ENCODE results near the gene OR2M4. TPM values are rescaled to one million over a fixed set of nuclear protein-coding genes. Genes with fewer than 3 reads are reported as not detected.
"Not testable (repeated sequence)": the region's sequence is repeated elsewhere in the genome, so short reads cannot be mapped to it uniquely, and the experiment has no call there.

Gene OR2M4
- total RNA-seq, 5 donors from 2014 or later (not counting 1 experiment from before 2014, with no cell fraction given) = not detected

- ChIA-PET CTCF (no interaction called here), POLR2A (no interaction called here)
- H3K36me3 Mint-ChIP-seq = no peaks in the 10 kb centered on the region
- Histone ChIP-seq H3K36me3 (ENCODE audit: control insufficient read depth in 2 of 2, extremely low read depth in 1 of 2, insufficient read depth in 1 of 2, low read length in 1 of 2) (no peaks in the 10 kb centered on the region), H3K27me3 (replicated peaks in 1 of 2; ENCODE audit: control insufficient read depth in 2 of 2, extremely low read depth in 1 of 2, insufficient read depth in 2 of 2, low read length in 1 of 2) (no peaks in the 10 kb centered on the region), H3K4me3 (ENCODE audit: control insufficient read depth in 1 of 2, extremely low read depth in 1 of 2, low read length in 1 of 2) (no peak overlapping the region), H3K27ac (ENCODE audit: low read length) (no peak overlapping the region), H3K9me3 (no peaks in the 10 kb centered on the region), H3K4me1 (ENCODE audit: control insufficient read depth in 1 of 2, extremely low read depth in 1 of 2, insufficient read depth in 2 of 2, low read length in 2 of 2) (no peaks in the 10 kb centered on the region)
- H3K27me3 Mint-ChIP-seq = peaks cover 2 to 7% of the 10 kb centered on the region in 2 donors
- no peaks in the 10 kb centered on the region for H3K4me1 Mint-ChIP-seq
- ATAC-seq (replicated peaks in 1 of 4) = no peak
- DNase-seq = no peak
- no peak overlapping the region for H3K4me3 Mint-ChIP-seq
- H3K27ac Mint-ChIP-seq = no peak overlapping the region
- 100% methylated on average over 1 of the region's 1 CpG for WGBS (ENCODE audit: insufficient coverage)
- H3K9me3 Mint-ChIP-seq = peaks cover 4 to 29% (median 5%) of the 10 kb centered on the region in 3 donors
These were observed 5.7 kb upstream of the OR2M4 start for GRCh38 chr1:248225537-248225936.

- Histone ChIP-seq H3K36me3 (ENCODE audit: control insufficient read depth in 2 of 2, extremely low read depth in 1 of 2, insufficient read depth in 1 of 2, low read length in 1 of 2) (no peaks in the 10 kb centered on the region), H3K27me3 (replicated peaks in 1 of 2; ENCODE audit: control insufficient read depth in 2 of 2, extremely low read depth in 1 of 2, insufficient read depth in 2 of 2, low read length in 1 of 2) (no peaks in the 10 kb centered on the region), H3K9me3 (no peaks in the 10 kb centered on the region), H3K4me3 (ENCODE audit: control insufficient read depth in 1 of 2, extremely low read depth in 1 of 2, low read length in 1 of 2) (no peak overlapping the region), H3K27ac (ENCODE audit: low read length) (no peak overlapping the region), H3K4me1 (ENCODE audit: control insufficient read depth in 1 of 2, extremely low read depth in 1 of 2, insufficient read depth in 2 of 2, low read length in 2 of 2) (no peaks in the 10 kb centered on the region)
- ATAC-seq (replicated peaks in 1 of 4) (no peak), DNase-seq (no peak)
- 66% methylated on average over 6 of the region's 6 CpGs for WGBS (ENCODE audit: insufficient coverage)
- H3K27ac Mint-ChIP-seq = no peak overlapping the region
- H3K27me3 Mint-ChIP-seq = peaks cover 2 to 7% of the 10 kb centered on the region in 2 donors
- H3K4me1 Mint-ChIP-seq = no peaks in the 10 kb centered on the region
- CTCF ChIA-PET = no interaction called here
- H3K4me3 Mint-ChIP-seq = no peak overlapping the region
- peaks cover 2 to 18% (median 5%) of the 10 kb centered on the region in 3 donors for H3K9me3 Mint-ChIP-seq
- H3K36me3 Mint-ChIP-seq = no peaks in the 10 kb centered on the region
- POLR2A ChIA-PET = no interaction called here
These were observed 1.8 kb upstream of the OR2M4 start for GRCh38 chr1:248229360-248229908.

- no peaks in the 10 kb centered on the region for H3K36me3 ChIP-seq (ENCODE audit: control insufficient read depth in 2 of 2, extremely low read depth in 1 of 2, insufficient read depth in 1 of 2, low read length in 1 of 2)
- POLR2A ChIA-PET = no interaction called here
- no peaks in the 10 kb centered on the region for H3K9me3 ChIP-seq
- CTCF ChIA-PET = no interaction called here
- WGBS (ENCODE audit: insufficient coverage) = 100% methylated on average over 7 of the region's 9 CpGs
- no peak overlapping the region for H3K27ac Mint-ChIP-seq
- H3K36me3 Mint-ChIP-seq = no peaks in the 10 kb centered on the region
- H3K27ac ChIP-seq (ENCODE audit: low read length) = no peak overlapping the region
- peaks cover 8 to 15% of the 10 kb centered on the region in 2 donors for H3K27me3 Mint-ChIP-seq
- H3K4me1 Mint-ChIP-seq = peaks cover 2 to 5% (median 2%) of the 10 kb centered on the region in 3 donors
- peaks cover 0 to 5% of the 10 kb centered on the region in 2 experiments for H3K27me3 ChIP-seq (replicated peaks in 1 of 2; ENCODE audit: control insufficient read depth in 2 of 2, extremely low read depth in 1 of 2, insufficient read depth in 2 of 2, low read length in 1 of 2)
- no peak overlapping the region for H3K4me3 ChIP-seq (ENCODE audit: control insufficient read depth in 1 of 2, extremely low read depth in 1 of 2, low read length in 1 of 2)
- ATAC-seq (replicated peaks in 1 of 4) = no peak
- H3K4me1 ChIP-seq (ENCODE audit: control insufficient read depth in 1 of 2, extremely low read depth in 1 of 2, insufficient read depth in 2 of 2, low read length in 2 of 2) = peaks cover 0 to 3% of the 10 kb centered on the region in 2 experiments
- DNase-seq = no peak
- no peak overlapping the region for H3K4me3 Mint-ChIP-seq
- H3K9me3 Mint-ChIP-seq = no peaks in the 10 kb centered on the region
These were observed 8.3 kb downstream of the OR2M4 start for GRCh38 chr1:248239478-248239877.

GRCh38 chr1:248243204-248243603 lies 12.0 kb downstream of the OR2M4 start:
- ATAC-seq (replicated peaks in 1 of 4) = peak in 3 of 4 experiments; percentile 19 to 50 (median 47)
- H3K4me1 Mint-ChIP-seq = peaks cover 2 to 5% (median 2%) of the 10 kb centered on the region in 3 donors
- no CpG with 5 or more reads among the region's 14 CpGs for WGBS (ENCODE audit: insufficient coverage)
- no peak overlapping the region for H3K27ac ChIP-seq (ENCODE audit: low read length)
- H3K36me3 Mint-ChIP-seq = no peaks in the 10 kb centered on the region
- DNase-seq = peak in 13 of 35 experiments; percentile 0 to 54 (median 4)
- H3K4me3 ChIP-seq (ENCODE audit: control insufficient read depth in 1 of 2, extremely low read depth in 1 of 2, low read length in 1 of 2) = no peak overlapping the region
- H3K9me3 Mint-ChIP-seq = no peaks in the 10 kb centered on the region
- H3K9me3 ChIP-seq = no peaks in the 10 kb centered on the region
- peaks cover 0 to 5% of the 10 kb centered on the region in 2 experiments for H3K27me3 ChIP-seq (replicated peaks in 1 of 2; ENCODE audit: control insufficient read depth in 2 of 2, extremely low read depth in 1 of 2, insufficient read depth in 2 of 2, low read length in 1 of 2)
- H3K4me3 Mint-ChIP-seq = no peak overlapping the region
- POLR2A ChIA-PET = no interaction called here
- no peaks in the 10 kb centered on the region for H3K36me3 ChIP-seq (ENCODE audit: control insufficient read depth in 2 of 2, extremely low read depth in 1 of 2, insufficient read depth in 1 of 2, low read length in 1 of 2)
- H3K27ac Mint-ChIP-seq = peak overlapping the region in 1 of 2 donors; percentile 58
- CTCF ChIA-PET = interaction anchor here (0.6 to 1.9 kb wide), 3 partner anchors 94 to 562 kb away, joined by 3 to 7 read pairs (median 3); no protein-coding TSS in a partner anchor
- H3K4me1 ChIP-seq (ENCODE audit: control insufficient read depth in 1 of 2, extremely low read depth in 1 of 2, insufficient read depth in 2 of 2, low read length in 2 of 2) = peaks cover 0 to 3% of the 10 kb centered on the region in 2 experiments
- peaks cover 14 to 22% of the 10 kb centered on the region in 2 donors for H3K27me3 Mint-ChIP-seq

GRCh38 chr1:248259309-248259708 lies 28.1 kb downstream of the OR2M4 start:
- H3K4me1 ChIP-seq (ENCODE audit: control insufficient read depth in 1 of 2, extremely low read depth in 1 of 2, insufficient read depth in 2 of 2, low read length in 2 of 2); H3K9me3 ChIP-seq; H3K27me3 Mint-ChIP-seq; ATAC-seq (replicated peaks in 1 of 4); H3K36me3 ChIP-seq (ENCODE audit: control insufficient read depth in 2 of 2, extremely low read depth in 1 of 2, insufficient read depth in 1 of 2, low read length in 1 of 2); H3K4me3 Mint-ChIP-seq; H3K27ac Mint-ChIP-seq; H3K36me3 Mint-ChIP-seq; POLR2A ChIA-PET; H3K27ac ChIP-seq (ENCODE audit: low read length); H3K27me3 ChIP-seq (replicated peaks in 1 of 2; ENCODE audit: control insufficient read depth in 2 of 2, extremely low read depth in 1 of 2, insufficient read depth in 2 of 2, low read length in 1 of 2); CTCF ChIA-PET; H3K4me3 ChIP-seq (ENCODE audit: control insufficient read depth in 1 of 2, extremely low read depth in 1 of 2, low read length in 1 of 2); H3K4me1 Mint-ChIP-seq; DNase-seq: not testable (repeated sequence)
- H3K9me3 Mint-ChIP-seq = peaks cover 8 to 25% (median 19%) of the 10 kb centered on the region in 3 donors
- no CpG with 5 or more reads among the region's 1 CpG for WGBS (ENCODE audit: insufficient coverage)

GRCh38 chr1:248268178-248268577 lies 37.0 kb downstream of the OR2M4 start:
- ChIA-PET POLR2A (no interaction called here), CTCF (no interaction called here)
- H3K4me3 ChIP-seq (ENCODE audit: control insufficient read depth in 1 of 2, extremely low read depth in 1 of 2, low read length in 1 of 2) = no peak overlapping the region
- no peaks in the 10 kb centered on the region for H3K4me1 ChIP-seq (ENCODE audit: control insufficient read depth in 1 of 2, extremely low read depth in 1 of 2, insufficient read depth in 2 of 2, low read length in 2 of 2)
- no peak overlapping the region for H3K4me3 Mint-ChIP-seq
- H3K4me1 Mint-ChIP-seq = no peaks in the 10 kb centered on the region
- no peak overlapping the region for H3K27ac ChIP-seq (ENCODE audit: low read length)
- no peaks in the 10 kb centered on the region for H3K27me3 ChIP-seq (replicated peaks in 1 of 2; ENCODE audit: control insufficient read depth in 2 of 2, extremely low read depth in 1 of 2, insufficient read depth in 2 of 2, low read length in 1 of 2)
- H3K9me3 Mint-ChIP-seq = peaks cover 0 to 5% (median 0%) of the 10 kb centered on the region in 3 donors
- ATAC-seq (replicated peaks in 1 of 4) (no peak), DNase-seq (no peak)
- H3K27me3 Mint-ChIP-seq = peaks cover 3 to 7% of the 10 kb centered on the region in 2 donors
- WGBS (ENCODE audit: insufficient coverage) = no CpG with 5 or more reads among the region's 4 CpGs
- no peak overlapping the region for H3K27ac Mint-ChIP-seq
- no peaks in the 10 kb centered on the region for H3K36me3 Mint-ChIP-seq
- no peaks in the 10 kb centered on the region for H3K9me3 ChIP-seq
- no peaks in the 10 kb centered on the region for H3K36me3 ChIP-seq (ENCODE audit: control insufficient read depth in 2 of 2, extremely low read depth in 1 of 2, insufficient read depth in 1 of 2, low read length in 1 of 2)

GRCh38 chr1:248273225-248273624 lies 42.0 kb downstream of the OR2M4 start:
- H3K27ac Mint-ChIP-seq; H3K9me3 Mint-ChIP-seq; H3K9me3 ChIP-seq; DNase-seq; POLR2A ChIA-PET; H3K4me3 Mint-ChIP-seq; H3K27ac ChIP-seq (ENCODE audit: low read length); H3K36me3 ChIP-seq (ENCODE audit: control insufficient read depth in 2 of 2, extremely low read depth in 1 of 2, insufficient read depth in 1 of 2, low read length in 1 of 2); H3K27me3 Mint-ChIP-seq; H3K4me3 ChIP-seq (ENCODE audit: control insufficient read depth in 1 of 2, extremely low read depth in 1 of 2, low read length in 1 of 2); H3K4me1 ChIP-seq (ENCODE audit: control insufficient read depth in 1 of 2, extremely low read depth in 1 of 2, insufficient read depth in 2 of 2, low read length in 2 of 2); H3K4me1 Mint-ChIP-seq; CTCF ChIA-PET; H3K36me3 Mint-ChIP-seq; H3K27me3 ChIP-seq (replicated peaks in 1 of 2; ENCODE audit: control insufficient read depth in 2 of 2, extremely low read depth in 1 of 2, insufficient read depth in 2 of 2, low read length in 1 of 2); ATAC-seq (replicated peaks in 1 of 4): not testable (repeated sequence)
- no CpG with 5 or more reads among the region's 16 CpGs for WGBS (ENCODE audit: insufficient coverage)

All from T-cell (primary cell).